Neuronal stem cell (in vitro differentiated cells): ENCODE results near the gene ENOPH1.

ENCODE experiments used
- DNase-seq: peaks from one replicate; pipeline ENCODE4 v3.0.0-alpha.2; 2013; ENCODE audit warnings: low spot score
- H2AFZ ChIP-seq: one replicate; pipeline ENCODE4 v1.6.1; 2013; ENCODE audit warnings: mild to moderate bottlenecking, low read length, inconsistent platforms
- H2AK5ac ChIP-seq: 2 replicates; pipeline ENCODE4 v1.6.1; 2013; ENCODE audit warnings: low read depth, mild to moderate bottlenecking, inconsistent platforms, low read length, moderate library complexity, mixed read lengths
- H2BK120ac ChIP-seq: 2 replicates; pipeline ENCODE4 v1.6.1; 2013; ENCODE audit warnings: low read depth, mild to moderate bottlenecking, inconsistent platforms, low read length, moderate library complexity, mixed read lengths
- H2BK12ac ChIP-seq: one replicate; pipeline ENCODE4 v1.6.1; 2013; ENCODE audit warnings: low read length, inconsistent platforms
- H2BK15ac ChIP-seq: 2 replicates; pipeline ENCODE4 v1.6.1; 2013; ENCODE audit warnings: mild to moderate bottlenecking, low read length, inconsistent platforms, mixed read lengths
- H2BK5ac ChIP-seq: one replicate; pipeline ENCODE4 v1.6.1; 2013; ENCODE audit warnings: inconsistent platforms, mild to moderate bottlenecking, low read length, moderate library complexity
- H3K14ac ChIP-seq: one replicate; pipeline ENCODE4 v1.6.1; 2013; ENCODE audit warnings: low read length, inconsistent platforms
- H3K18ac ChIP-seq: 2 replicates; pipeline ENCODE4 v1.6.1; 2013; ENCODE audit warnings: low read length, inconsistent platforms
- H3K23ac ChIP-seq: 2 replicates; pipeline ENCODE4 v1.6.1; 2013; ENCODE audit warnings: low read depth, mild to moderate bottlenecking, mixed read lengths, low read length, inconsistent platforms; ENCODE audit not compliant: poor library complexity
- H3K27ac ChIP-seq: replicated peaks from 3 replicates; pipeline ENCODE4 v1.5.1; 2013; ENCODE audit warnings: low read length, inconsistent platforms
- H3K27me3 ChIP-seq, 3 experiments: 2 replicates each; pipeline ENCODE4 v1.6.1; 2013; ENCODE audit warnings: low read length in 3 of 3, mild to moderate bottlenecking in 2 of 3, inconsistent platforms in 1 of 3, low read depth in 1 of 3, mixed read lengths in 1 of 3, moderate library complexity in 1 of 3; ENCODE audit not compliant: control insufficient read depth in 3 of 3, insufficient read depth in 3 of 3
- H3K36me3 ChIP-seq, 2 donors: replicated peaks in 1 of 2; 2 replicates each; pipeline ENCODE4 v1.6.1; 2013; ENCODE audit warnings: low read length in 2 of 2; ENCODE audit not compliant: control insufficient read depth in 2 of 2, insufficient read depth in 2 of 2
- H3K4ac ChIP-seq: 2 replicates; pipeline ENCODE4 v1.6.1; 2013; ENCODE audit warnings: inconsistent platforms, mild to moderate bottlenecking, low read length, moderate library complexity
- H3K4me1 ChIP-seq, 2 donors: 1 replicate in 1 of 2; 2 replicates in 1 of 2; pipeline ENCODE4 v1.6.1; 2013; ENCODE audit warnings: low read length in 2 of 2, low read depth in 1 of 2; ENCODE audit not compliant: control insufficient read depth in 2 of 2, insufficient read depth in 1 of 2
- H3K4me2 ChIP-seq: one replicate; pipeline ENCODE4 v1.6.1; 2013; ENCODE audit warnings: mild to moderate bottlenecking, low read length, inconsistent platforms; ENCODE audit not compliant: insufficient read depth, poor library complexity, severe bottlenecking
- H3K4me3 ChIP-seq, 2 donors: 2 replicates each; pipeline ENCODE4 v1.5.1; 2013; ENCODE audit warnings: low read length in 2 of 2, mild to moderate bottlenecking in 2 of 2, inconsistent platforms in 1 of 2, moderate library complexity in 1 of 2
- H3K79me1 ChIP-seq: one replicate; pipeline ENCODE4 v1.6.1; 2013; ENCODE audit warnings: low read depth, mild to moderate bottlenecking, inconsistent platforms, low read length, moderate library complexity
- H3K9ac ChIP-seq: one replicate; pipeline ENCODE4 v1.6.1; 2013; ENCODE audit warnings: mild to moderate bottlenecking, low read depth, low read length, inconsistent platforms; ENCODE audit not compliant: poor library complexity
- H3K9me3 ChIP-seq, 2 donors: replicated peaks in 1 of 2; 2 replicates each; pipeline versions ENCODE3 to v1.6.1; 2013; ENCODE audit warnings: low read length in 2 of 2, mild to moderate bottlenecking in 2 of 2, inconsistent platforms in 1 of 2, low read depth in 1 of 2, mixed read lengths in 1 of 2, moderate library complexity in 1 of 2; ENCODE audit not compliant: control insufficient read depth in 2 of 2, insufficient read depth in 1 of 2
- H4K8ac ChIP-seq: one replicate; pipeline ENCODE4 v1.6.1; 2013; ENCODE audit warnings: low read depth, mild to moderate bottlenecking, inconsistent platforms, low read length, moderate library complexity
- H4K91ac ChIP-seq: one replicate; pipeline ENCODE4 v1.6.1; 2013; ENCODE audit warnings: low read length, low read depth, mild to moderate bottlenecking, inconsistent platforms; ENCODE audit not compliant: poor library complexity
- WGBS, 2 donors: extraction: QIAGEN DNeasy Blood & Tissue Kit; methylation state at CpG; one replicate each; pipeline ENCODE4 v1.1.7; 2013; ENCODE audit warnings: missing lambda C conversion rate in 2 of 2, mixed read lengths in 1 of 2; ENCODE audit not compliant: insufficient read length in 2 of 2, insufficient replicate concordance in 1 of 2; ENCODE audit errors: extremely low coverage in 2 of 2; 5-methylcytosine and 5-hydroxymethylcytosine counted together

Gene ENOPH1

DNA sequence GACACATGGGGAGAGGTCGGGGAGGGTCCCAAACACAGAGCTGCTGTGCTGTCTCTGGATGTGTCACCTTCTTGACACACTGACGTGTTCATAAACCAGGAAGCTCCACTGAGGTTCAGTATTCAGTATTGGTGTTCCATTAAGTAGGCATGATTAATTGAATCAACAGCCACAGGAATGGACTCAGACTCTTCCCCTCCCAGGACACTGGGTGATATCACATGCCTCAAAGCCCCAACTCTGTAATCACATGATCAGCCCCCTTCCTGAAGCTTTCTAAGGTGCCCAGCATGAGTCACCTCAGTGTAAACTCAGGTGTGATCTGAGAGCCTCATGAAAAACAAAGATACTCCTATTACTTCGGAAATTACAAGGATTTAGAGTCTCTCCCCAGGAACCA, 35.5 kb upstream of the ENOPH1 start:
- no peak for DNase-seq
- Histone ChIP-seq H3K9ac (no peak overlapping the region), H2BK15ac (no peak overlapping the region), H2AK5ac (no peak overlapping the region), H2BK120ac (no peak overlapping the region), H3K79me1 (no peaks in the 10 kb centered on the region), H3K27me3 (no peaks in the 10 kb centered on the region), H3K18ac (no peak overlapping the region), H3K9me3 (no peaks in the 10 kb centered on the region), H2BK12ac (no peak overlapping the region), H3K36me3 (no peaks in the 10 kb centered on the region), H3K4me1 (no peaks in the 10 kb centered on the region), H3K4me2 (no peak overlapping the region), H3K4ac (no peak overlapping the region), H2BK5ac (no peak overlapping the region), H3K4me3 (no peak overlapping the region), H3K23ac (no peak overlapping the region), H3K27ac (no peak overlapping the region), H4K91ac (no peak overlapping the region), H3K14ac (no peak overlapping the region), H2AFZ (no peak overlapping the region), H4K8ac (no peak overlapping the region)
- no CpG with 5 or more reads among the region's 3 CpGs for WGBS, 2 donors

GRCh38 chr4:82397527-82397926, 32.9 kb upstream of the ENOPH1 start:
- Histone ChIP-seq H3K4me1 (no peaks in the 10 kb centered on the region), H3K36me3 (no peaks in the 10 kb centered on the region), H3K4me3 (no peak overlapping the region), H3K14ac (no peak overlapping the region), H2AK5ac (no peak overlapping the region), H3K27me3 (no peaks in the 10 kb centered on the region), H3K23ac (no peak overlapping the region), H2BK12ac (no peak overlapping the region), H2BK15ac (no peak overlapping the region), H3K4me2 (no peak overlapping the region), H2BK5ac (no peak overlapping the region), H4K8ac (no peak overlapping the region), H3K18ac (no peak overlapping the region), H3K79me1 (no peaks in the 10 kb centered on the region), H3K27ac (no peak overlapping the region), H4K91ac (no peak overlapping the region), H2AFZ (no peak overlapping the region), H2BK120ac (no peak overlapping the region), H3K9ac (no peak overlapping the region), H3K9me3 (no peaks in the 10 kb centered on the region), H3K4ac (no peak overlapping the region)
- no peak for DNase-seq
- no CpG with 5 or more reads among the region's 3 CpGs for WGBS, 2 donors

- no peak overlapping the region for H4K8ac ChIP-seq
- H3K79me1 ChIP-seq, result no peaks in the 10 kb centered on the region
- H3K36me3 ChIP-seq, result no peaks in the 10 kb centered on the region
- no peaks in the 10 kb centered on the region for H3K4me1 ChIP-seq
- WGBS, 2 donors, result no CpG with 5 or more reads among the region's 1 CpG
- no peak overlapping the region for H3K9ac ChIP-seq
- H2AK5ac ChIP-seq, result no peak overlapping the region
- no peak overlapping the region for H4K91ac ChIP-seq
- no peak overlapping the region for H2BK12ac ChIP-seq
- no peak overlapping the region for H2BK15ac ChIP-seq
- no peak overlapping the region for H2AFZ ChIP-seq
- H3K4ac ChIP-seq, result no peak overlapping the region
- no peak overlapping the region for H2BK5ac ChIP-seq
- no peak overlapping the region for H3K18ac ChIP-seq
- H3K23ac ChIP-seq, result no peak overlapping the region
- no peak overlapping the region for H3K27ac ChIP-seq
- DNase-seq, result no peak
- no peak overlapping the region for H3K4me2 ChIP-seq
- H3K4me3 ChIP-seq, result no peak overlapping the region
- no peak overlapping the region for H3K14ac ChIP-seq
- H3K27me3 ChIP-seq, result no peaks in the 10 kb centered on the region
- no peak overlapping the region for H2BK120ac ChIP-seq
- no peaks in the 10 kb centered on the region for H3K9me3 ChIP-seq
Observed at GRCh38 chr4:82398263-82398662, 32.1 kb upstream of the ENOPH1 start.

DNA sequence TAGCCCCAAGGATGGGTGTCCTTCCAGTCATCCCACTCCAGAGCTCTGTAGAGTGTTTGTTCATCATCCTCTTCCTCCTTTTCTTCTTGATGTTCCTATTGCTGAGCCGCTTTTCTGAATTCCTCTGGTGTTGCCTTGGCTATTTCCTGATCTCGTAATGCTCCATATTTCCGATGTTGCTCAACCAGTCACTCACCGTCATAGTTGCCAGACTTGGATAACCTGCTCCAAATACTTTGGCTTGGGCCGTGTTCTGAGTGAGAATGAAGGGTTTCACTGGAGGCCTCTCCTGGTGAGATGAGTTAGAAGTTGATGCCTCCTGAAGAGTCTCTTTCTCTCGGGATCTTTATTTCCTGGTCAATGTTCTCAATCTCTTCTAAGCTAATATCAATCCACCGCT, 28.8 kb upstream of the ENOPH1 start:
- Histone ChIP-seq H3K9ac (no peak overlapping the region), H2BK5ac (no peak overlapping the region), H3K4me1 (no peaks in the 10 kb centered on the region), H3K36me3 (no peaks in the 10 kb centered on the region), H3K4ac (no peak overlapping the region), H3K9me3 (no peaks in the 10 kb centered on the region), H3K27me3 (no peaks in the 10 kb centered on the region), H2BK12ac (no peak overlapping the region), H3K18ac (no peak overlapping the region), H2AFZ (no peak overlapping the region), H3K79me1 (no peaks in the 10 kb centered on the region), H4K91ac (no peak overlapping the region), H2BK15ac (no peak overlapping the region), H2AK5ac (no peak overlapping the region), H3K4me3 (no peak overlapping the region), H3K4me2 (no peak overlapping the region), H3K14ac (no peak overlapping the region), H3K27ac (no peak overlapping the region), H3K23ac (no peak overlapping the region), H4K8ac (no peak overlapping the region), H2BK120ac (no peak overlapping the region)
- no peak for DNase-seq
- no CpG with 5 or more reads among the region's 7 CpGs for WGBS, 2 donors
